GM18505 (cell line): Measurements from ENCODE around the gene ZFHX3.

Experiments
- ATAC-seq: cut with Tn5 transposase; IDR thresholded peaks from one replicate; pipeline ENCODE4 v1.9.1; 2021; ENCODE audit not compliant: unreplicated experiment
- POLR2A ChIP-seq: IDR thresholded peaks from 4 replicates; pipeline ENCODE4 v1.6.1; 2011; ENCODE audit warnings: borderline replicate concordance; ENCODE audit not compliant: insufficient read depth, insufficient read length; ENCODE audit errors: extremely low read depth

Gene ZFHX3

GRCh38 chr16:72901000-72901627 lies 146.8 kb downstream of the ZFHX3 start:
- no peak for TF ChIP-seq POLR2A
- no peak for ATAC-seq

- no peak for TF ChIP-seq POLR2A
- no peak for ATAC-seq
Observed at GRCh38 chr16:72898216-72898825, 149.6 kb downstream of the ZFHX3 start.

- no peak for ATAC-seq
- no peak for TF ChIP-seq POLR2A
Observed at GRCh38 chr16:72897707-72898106, 150.2 kb downstream of the ZFHX3 start.

GRCh38 chr16:72896485-72897118 lies 151.3 kb downstream of the ZFHX3 start:
- TF ChIP-seq POLR2A: no peak
- no peak for ATAC-seq

- ATAC-seq: no peak
- TF ChIP-seq POLR2A: no peak
Observed at GRCh38 chr16:72895951-72896350, 152.0 kb downstream of the ZFHX3 start.

GRCh38 chr16:72894293-72895151 lies 153.4 kb downstream of the ZFHX3 start:
- no peak for ATAC-seq
- no peak for TF ChIP-seq POLR2A

- TF ChIP-seq POLR2A: no peak
- no peak for ATAC-seq
Observed at GRCh38 chr16:72891291-72892227, 156.4 kb downstream of the ZFHX3 start.

GRCh38 chr16:72890587-72890986 lies 157.3 kb downstream of the ZFHX3 start:
- ATAC-seq: no peak
- TF ChIP-seq POLR2A: no peak

- TF ChIP-seq POLR2A: no peak
- no peak for ATAC-seq
Observed at GRCh38 chr16:72889616-72890582, 158.0 kb downstream of the ZFHX3 start.

GRCh38 chr16:72887537-72887936 lies 160.4 kb downstream of the ZFHX3 start:
- ATAC-seq: no peak
- no peak for TF ChIP-seq POLR2A

- no peak for TF ChIP-seq POLR2A
Observed at GRCh38 chr16:72886346-72886974, 161.5 kb downstream of the ZFHX3 start.

More at GRCh38 chr16:72886346-72886974, 161.5 kb downstream of the ZFHX3 start:
- ATAC-seq: no peak
